Breast epithelium (tissue), 3 donors: ENCODE measurements around the gene ACVR2A.

Experiments used
- CTCF ChIP-seq, 3 donors: fragments of 450-650 bp; IDR thresholded peaks; one replicate each; pipeline ENCODE4 v1.5.1; 2016 to 2017; ENCODE audit warnings: antibody characterized with exemption in 3 of 3, mild to moderate bottlenecking in 3 of 3, moderate library complexity in 3 of 3
- POLR2A ChIP-seq: fragments of 450-650 bp; IDR thresholded peaks from one replicate; pipeline ENCODE4 v1.6.1; 2016; ENCODE audit warnings: antibody characterized with exemption, mild to moderate bottlenecking, moderate library complexity
- POLR2AphosphoS5 ChIP-seq, 3 donors: sonication (generic); formaldehyde crosslinking; IDR thresholded peaks; one replicate each; pipeline ENCODE4 v1.6.1; 2017; ENCODE audit warnings: antibody characterized with exemption in 3 of 3

GRCh38 chr2:147923846-147924245 is 79.0 kb downstream of the ACVR2A start:
- TF ChIP-seq CTCF (IDR thresholded peaks at IDR 0.05): no peak
- TF ChIP-seq POLR2A: no peak
- no peak for TF ChIP-seq POLR2AphosphoS5 (IDR thresholded peaks at IDR 0.05)
